H1 (cell line): ENCODE results near the gene PRPF40B. TPM values are rescaled to one million over a fixed set of nuclear protein-coding genes. Genes with fewer than 3 reads are reported as not detected.

ENCODE experiments used
- CTCF ChIA-PET: fragments of 300-600 bp; sonication (Branson Sonifier 250); formaldehyde crosslinking; loops from one replicate; lab custom pipeline; 2021; ENCODE audit not compliant: partially characterized antibody; lab: Charles Lee
- POLR2A ChIA-PET: fragments of 300-600 bp; sonication (Branson Sonifier 250); formaldehyde crosslinking; loops from one replicate; lab custom pipeline; 2021; ENCODE audit warnings: inconsistent platforms; ENCODE audit not compliant: partially characterized antibody; lab: Charles Lee
- DNase-seq, 2 experiments: peaks; one replicate each; pipeline versions ENCODE4 v3.0.0 to v3.0.0-alpha.2; 2010 to 2022; ENCODE audit warnings: low spot score in 2 of 2, low read depth in 1 of 2, mixed read lengths in 1 of 2
- FAIRE-seq: peaks from 2 replicates; lab custom pipeline; 2011; peaks lifted over from hg19 to GRCh38; lab: Jason Lieb, UNC
- H2AFZ ChIP-seq: 2 replicates; pipeline ENCODE4 v1.8.1; 2012; ENCODE audit warnings: low read length, inconsistent platforms
- H2AK5ac ChIP-seq: 2 replicates; pipeline ENCODE4 v1.6.1; 2013; ENCODE audit warnings: low read depth, low read length
- H2BK120ac ChIP-seq: replicated peaks from 2 replicates; pipeline ENCODE3; 2013; ENCODE audit warnings: low read depth, low read length, inconsistent platforms
- H2BK12ac ChIP-seq: 2 replicates; pipeline ENCODE4 v1.6.1; 2013; ENCODE audit warnings: low read depth, low read length
- H2BK15ac ChIP-seq: 2 replicates; pipeline ENCODE4 v1.6.1; 2013; ENCODE audit warnings: low read length
- H2BK20ac ChIP-seq: 2 replicates; pipeline ENCODE4 v1.6.1; 2013; ENCODE audit warnings: low read length
- H2BK5ac ChIP-seq: 2 replicates; pipeline ENCODE4 v1.6.1; 2013; ENCODE audit warnings: low read depth, low read length
- H3K14ac ChIP-seq: 2 replicates; pipeline ENCODE4 v1.6.1; 2013; ENCODE audit warnings: inconsistent platforms; ENCODE audit not compliant: insufficient read length
- H3K18ac ChIP-seq: 2 replicates; pipeline ENCODE4 v1.6.1; 2013; ENCODE audit warnings: low read length; ENCODE audit errors: extremely low read depth
- H3K23ac ChIP-seq: 2 replicates; pipeline ENCODE4 v1.6.1; 2013; ENCODE audit warnings: inconsistent platforms; ENCODE audit not compliant: insufficient read length
- H3K23me2 ChIP-seq: 2 replicates; pipeline ENCODE4 v1.6.1; 2013; ENCODE audit warnings: low read depth, low read length
- H3K27ac ChIP-seq: 2 replicates; pipeline ENCODE4 v1.6.1; 2011; ENCODE audit warnings: low read depth, low read length, inconsistent platforms
- H3K27me3 ChIP-seq, 4 experiments: replicated peaks in 1 of 4; 1 replicate in 1 of 4; 2 replicates in 3 of 4; pipeline versions ENCODE4 v1.6.1 to v1.8.1; 2011 to 2013; ENCODE audit warnings: low read length in 3 of 4, mild to moderate bottlenecking in 3 of 4, inconsistent platforms in 2 of 4, mixed read lengths in 2 of 4, moderate library complexity in 1 of 4; ENCODE audit not compliant: control insufficient read depth in 3 of 4, insufficient read depth in 3 of 4; ENCODE audit errors: extremely low read depth in 1 of 4
- H3K36me3 ChIP-seq, 4 experiments: 2 replicates each; pipeline versions ENCODE4 v1.6.1 to v1.8.1; 2011 to 2013; ENCODE audit warnings: mild to moderate bottlenecking in 4 of 4, low read length in 3 of 4, moderate library complexity in 2 of 4, control low read depth in 1 of 4, inconsistent platforms in 1 of 4; ENCODE audit not compliant: insufficient read depth in 4 of 4, control insufficient read depth in 2 of 4
- H3K4ac ChIP-seq: replicated peaks from 2 replicates; pipeline ENCODE3; 2013; ENCODE audit warnings: low read length, low read depth, mixed read lengths, inconsistent platforms; ENCODE audit not compliant: insufficient read length
- H3K4me1 ChIP-seq, 4 experiments: replicated peaks in 1 of 4; 1 replicate in 1 of 4; 2 replicates in 3 of 4; pipeline versions ENCODE4 v1.6.1 to v1.8.1; 2011 to 2013; ENCODE audit warnings: low read length in 3 of 4, inconsistent platforms in 2 of 4, mixed read lengths in 1 of 4; ENCODE audit not compliant: insufficient read depth in 4 of 4, control insufficient read depth in 3 of 4
- H3K4me2 ChIP-seq, 2 experiments: 2 replicates each; pipeline versions ENCODE4 v1.6.1 to v1.8.1; 2011 to 2013; ENCODE audit warnings: low read depth in 2 of 2, low read length in 2 of 2, control low read depth in 1 of 2, inconsistent platforms in 1 of 2, mild to moderate bottlenecking in 1 of 2; ENCODE audit not compliant: insufficient read depth in 1 of 2
- H3K4me3 ChIP-seq, 4 experiments: fragments of 200-600, 300-600 bp in 1 of 4; sonication (generic), shearing (Covaris generic), sonication (Bioruptor Twin) in 1 of 4; 2 replicates each; pipeline versions ENCODE4 v1.5.1 to v1.8.1; 2011 to 2016; ENCODE audit warnings: low read length in 4 of 4, low read depth in 3 of 4, control low read depth in 2 of 4, inconsistent platforms in 2 of 4, mild to moderate bottlenecking in 2 of 4, mixed read lengths in 1 of 4, moderate library complexity in 1 of 4; ENCODE audit not compliant: insufficient read depth in 2 of 4; ENCODE audit errors: extremely low read depth in 1 of 4
- H3K56ac ChIP-seq: replicated peaks from 2 replicates; pipeline ENCODE3; 2013; ENCODE audit warnings: low read depth, mild to moderate bottlenecking, mixed read lengths, low read length, inconsistent platforms; ENCODE audit not compliant: insufficient read length
- H3K79me1 ChIP-seq: 2 replicates; pipeline ENCODE4 v1.6.1; 2013; ENCODE audit warnings: low read depth, low read length, control low read depth
- H3K79me2 ChIP-seq, 2 experiments: 2 replicates each; pipeline versions ENCODE4 v1.6.1 to v1.8.1; 2012 to 2013; ENCODE audit warnings: low read length in 2 of 2, mild to moderate bottlenecking in 2 of 2, inconsistent platforms in 1 of 2; ENCODE audit not compliant: insufficient read depth in 2 of 2, control insufficient read depth in 1 of 2
- H3K9ac ChIP-seq, 4 experiments: replicated peaks in 1 of 4; 1 replicate in 1 of 4; 2 replicates in 3 of 4; pipeline versions ENCODE4 v1.6.1 to v1.8.1; 2011 to 2013; ENCODE audit warnings: low read depth in 3 of 4, low read length in 3 of 4, control low read depth in 2 of 4, mild to moderate bottlenecking in 2 of 4, moderate library complexity in 2 of 4, inconsistent platforms in 1 of 4; ENCODE audit errors: extremely low read depth in 1 of 4
- H3K9me3 ChIP-seq, 2 experiments: 2 replicates each; pipeline versions ENCODE4 v1.6.1 to v1.8.1; 2012 to 2013; ENCODE audit warnings: mild to moderate bottlenecking in 2 of 2, moderate library complexity in 2 of 2, control low read depth in 1 of 2, inconsistent platforms in 1 of 2, low read depth in 1 of 2, low read length in 1 of 2, mixed read lengths in 1 of 2; ENCODE audit not compliant: insufficient read depth in 2 of 2
- H4K20me1 ChIP-seq, 2 experiments: replicated peaks in 1 of 2; 2 replicates each; pipeline versions ENCODE3 to v1.8.1; 2011 to 2013; ENCODE audit warnings: inconsistent platforms in 2 of 2, low read length in 2 of 2, mild to moderate bottlenecking in 1 of 2; ENCODE audit not compliant: insufficient read depth in 2 of 2, control insufficient read depth in 1 of 2
- H4K5ac ChIP-seq: 2 replicates; pipeline ENCODE4 v1.6.1; 2013; ENCODE audit warnings: low read length, low read depth, mixed read lengths, inconsistent platforms; ENCODE audit not compliant: insufficient read length
- H4K8ac ChIP-seq: 2 replicates; pipeline ENCODE4 v1.8.0; 2013; ENCODE audit warnings: mild to moderate bottlenecking, moderate library complexity, low read length, inconsistent platforms; ENCODE audit not compliant: insufficient read depth; ENCODE audit errors: extremely low read depth
- H4K91ac ChIP-seq: replicated peaks from 2 replicates; pipeline ENCODE3; 2013; ENCODE audit warnings: low read length, mixed read lengths, inconsistent platforms; ENCODE audit not compliant: insufficient read length
- CREB1 ChIP-seq: IDR thresholded peaks from 2 replicates; pipeline ENCODE4 v1.6.1; 2012; ENCODE audit warnings: inconsistent platforms
- SRF ChIP-seq: IDR thresholded peaks from 2 replicates; pipeline ENCODE4 v1.6.1; 2011; ENCODE audit warnings: mild to moderate bottlenecking, low read depth, low read length, moderate library complexity
- TAF7 ChIP-seq: optimal IDR thresholded peaks from 2 replicates; pipeline ENCODE3; 2011; ENCODE audit warnings: low read depth, mild to moderate bottlenecking, inconsistent platforms, low read length, moderate library complexity, borderline replicate concordance
- WGBS, 2 experiments: shearing (Covaris generic) in 1 of 2; methylation state at CpG; one replicate each; pipeline versions ENCODE4 v1.1.6 to v1.1.7; 2013 to 2015; ENCODE audit warnings: low lambda C conversion rate in 2 of 2, mixed read lengths in 2 of 2, inconsistent platforms in 1 of 2, low coverage in 1 of 2, missing lambda C conversion rate in 1 of 2; ENCODE audit not compliant: insufficient replicate concordance in 2 of 2, insufficient coverage in 1 of 2, insufficient read length in 1 of 2; ENCODE audit errors: extremely low coverage in 1 of 2, missing lambda C conversion rate in 1 of 2; 5-methylcytosine and 5-hydroxymethylcytosine counted together
- polyA plus RNA-seq, 7 experiments: library from polyadenylated mRNA; depleted of rRNA in 3 of 7; stranded (reverse) in 5 of 7; unstranded in 2 of 7; fragments of >200 nt in 5 of 7; fragments of 200-250 nt in 2 of 7; gene quantifications; 1 replicate in 5 of 7; 2 replicates in 1 of 7; 4 replicates in 1 of 7; pipeline versions ENCODE4 v1.2.1 to v1.2.3, GENCODE V29; 2011 to 2013; ENCODE audit warnings: missing spikeins in 2 of 7, mixed read lengths in 2 of 7
- total RNA-seq: library from RNA; stranded (reverse); fragmentation: NEBNext Ultra II Directional; extraction: Animal tissue kit (Norgen Biotek cat#: 25700); gene quantifications from 2 replicates; pipeline ENCODE4 v1.2.1, GENCODE V29; 2021
- TF ChIP-seq, protein P1 (sequence below), 3 experiments: IDR thresholded peaks; 1 replicate in 2 of 3; 2 replicates in 1 of 3; pipeline versions ENCODE4 v1.5.1 to v1.6.1; 2011; ENCODE audit warnings: low read length in 3 of 3, mild to moderate bottlenecking in 3 of 3, inconsistent platforms in 2 of 3, low read depth in 1 of 3, moderate library complexity in 1 of 3; ENCODE audit not compliant: insufficient read depth in 1 of 3; ENCODE audit errors: control extremely low read depth in 1 of 3

PRPF40B gene
- total and polyA plus RNA-seq, 2 of the 8 experiments (the other 6 are each of a cell fraction or from before 2014, with no cell fraction given) = 14.4 to 24.4 TPM

DNA sequence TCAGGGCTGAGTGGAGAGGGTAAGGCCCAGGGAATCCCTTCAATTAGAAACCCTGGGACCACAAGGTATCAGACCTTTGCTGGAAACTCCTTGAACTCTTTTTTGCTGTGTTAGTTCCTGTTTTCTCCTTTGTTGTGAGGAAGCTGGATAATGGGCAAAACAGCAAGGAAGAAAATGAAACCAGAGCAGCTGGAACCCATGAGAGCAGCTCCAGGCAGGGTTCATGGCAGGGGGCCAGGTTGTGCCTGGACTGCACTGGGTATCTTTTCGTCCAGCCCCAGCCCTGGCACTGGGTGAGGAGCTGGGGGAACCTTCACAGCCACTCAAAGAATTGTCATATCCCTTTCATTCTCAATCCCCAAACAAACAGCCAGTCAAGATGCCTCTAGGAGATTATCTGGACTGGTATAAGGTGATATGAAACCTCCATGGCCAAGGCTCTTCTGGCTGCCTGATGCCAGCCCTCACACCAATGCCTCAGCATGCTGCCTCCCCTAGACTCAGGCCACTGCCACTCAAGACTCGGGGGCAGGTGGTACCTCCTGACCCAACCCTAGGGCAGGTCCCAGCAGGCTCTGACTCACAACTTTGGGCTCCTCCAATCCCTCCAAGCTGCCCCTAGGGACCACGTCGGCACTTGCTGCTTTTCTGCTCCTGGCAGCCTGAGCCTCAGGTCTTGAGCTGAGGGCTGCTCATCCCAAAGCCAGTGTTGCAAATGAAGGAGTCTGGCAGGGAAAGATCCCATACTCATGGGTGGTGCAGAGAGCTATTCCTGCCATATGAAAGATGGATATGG is 34.4 kb upstream of the PRPF40B start:
- 88% methylated on average over 4 of the region's 4 CpGs; no CpG with 5 or more reads in 1 of the 2 experiments for WGBS, 2 experiments
- no peak overlapping the region for H4K8ac ChIP-seq
- no peaks in the 10 kb centered on the region; the same call in 1 of the 2 replicates for H3K23me2 ChIP-seq
- no peak overlapping the region for H3K14ac ChIP-seq
- no peak overlapping the region for H4K91ac ChIP-seq
- no peak overlapping the region for H3K4ac ChIP-seq
- no peaks in the 10 kb centered on the region; a peak in 1 of 7 replicates for H3K4me1 ChIP-seq
- no peak overlapping the region for H3K9ac ChIP-seq
- no peak overlapping the region for H3K23ac ChIP-seq
- H2BK15ac ChIP-seq = no peak overlapping the region
- peaks cover 0 to 2% of the 10 kb centered on the region in 2 experiments for H4K20me1 ChIP-seq
- no peaks in the 10 kb centered on the region for H3K79me1 ChIP-seq
- no peak overlapping the region for H3K56ac ChIP-seq
- no peak for FAIRE-seq
- no peak for DNase-seq
- H3K4me2 ChIP-seq = no peak overlapping the region
- H3K9me3 ChIP-seq = no peaks in the 10 kb centered on the region
- no peak overlapping the region for H3K4me3 ChIP-seq
- TF ChIP-seq, protein P1, sequence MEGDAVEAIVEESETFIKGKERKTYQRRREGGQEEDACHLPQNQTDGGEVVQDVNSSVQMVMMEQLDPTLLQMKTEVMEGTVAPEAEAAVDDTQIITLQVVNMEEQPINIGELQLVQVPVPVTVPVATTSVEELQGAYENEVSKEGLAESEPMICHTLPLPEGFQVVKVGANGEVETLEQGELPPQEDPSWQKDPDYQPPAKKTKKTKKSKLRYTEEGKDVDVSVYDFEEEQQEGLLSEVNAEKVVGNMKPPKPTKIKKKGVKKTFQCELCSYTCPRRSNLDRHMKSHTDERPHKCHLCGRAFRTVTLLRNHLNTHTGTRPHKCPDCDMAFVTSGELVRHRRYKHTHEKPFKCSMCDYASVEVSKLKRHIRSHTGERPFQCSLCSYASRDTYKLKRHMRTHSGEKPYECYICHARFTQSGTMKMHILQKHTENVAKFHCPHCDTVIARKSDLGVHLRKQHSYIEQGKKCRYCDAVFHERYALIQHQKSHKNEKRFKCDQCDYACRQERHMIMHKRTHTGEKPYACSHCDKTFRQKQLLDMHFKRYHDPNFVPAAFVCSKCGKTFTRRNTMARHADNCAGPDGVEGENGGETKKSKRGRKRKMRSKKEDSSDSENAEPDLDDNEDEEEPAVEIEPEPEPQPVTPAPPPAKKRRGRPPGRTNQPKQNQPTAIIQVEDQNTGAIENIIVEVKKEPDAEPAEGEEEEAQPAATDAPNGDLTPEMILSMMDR (IDR thresholded peaks at IDR 0.05; ENCODE audit: control extremely low read depth in 1 of 3, insufficient read depth in 1 of 3, low read depth in 1 of 3, low read length in 3 of 3) = no peak
- TF ChIP-seq SRF (no peak), TAF7 (no peak), CREB1 (no peak)
- no peak overlapping the region for H2BK12ac ChIP-seq
- no peak overlapping the region for H4K5ac ChIP-seq
- no peak overlapping the region for H2BK120ac ChIP-seq
- ChIA-PET POLR2A (interaction anchor here (1.1 kb wide), 1 partner anchor 153 kb away, joined by 3 read pairs; no protein-coding TSS in a partner anchor), CTCF (interaction anchor here (0.6 to 2.4 kb wide), 10 partner anchors 9 to 230 kb away, joined by 3 to 12 read pairs (median 5); no protein-coding TSS in a partner anchor)
- H2AK5ac ChIP-seq = no peak overlapping the region
- no peaks in the 10 kb centered on the region for H3K79me2 ChIP-seq
- no peak overlapping the region for H3K18ac ChIP-seq
- H2BK5ac ChIP-seq = no peak overlapping the region
- H2BK20ac ChIP-seq = no peak overlapping the region
- no peaks in the 10 kb centered on the region; a peak in 1 of 8 replicates for H3K36me3 ChIP-seq
- H2AFZ ChIP-seq = no peak overlapping the region
- no peaks in the 10 kb centered on the region for H3K27me3 ChIP-seq
- H3K27ac ChIP-seq = peak overlapping the region; percentile 38; the same call in 1 of the 2 replicates
